ENCODE results near the gene ISCA2. TPM values are rescaled to one million over a fixed set of nuclear protein-coding genes. Genes with fewer than 3 reads are reported as not detected.

Gene ISCA2
- total and polyA plus RNA-seq, 3 experiments from 2014 or later: 26.7 to 77.8 (median 28.6) TPM

GRCh38 chr14:74488786-74489397 is 4.7 kb upstream of the ISCA2 start:
- CTCF ChIA-PET: no interaction called here
- Mint-ChIP-seq H3K27me3 (peaks cover 0 to 2% of the 10 kb centered on the region in 2 donors), H3K36me3 (peaks cover 4 to 23% (median 5%) of the 10 kb centered on the region in 3 donors)

GRCh38 chr14:74490486-74490885 is 3.1 kb upstream of the ISCA2 start:
- ChIA-PET CTCF (no interaction called here), POLR2A (no interaction called here)
- no peaks in the 10 kb centered on the region for H3K27me3 ChIP-seq (ENCODE audit: insufficient read depth, low read length, poor library complexity, severe bottlenecking)
- Mint-ChIP-seq H3K9me3 (no peaks in the 10 kb centered on the region), H3K4me1 (peaks cover 18 to 20% (median 20%) of the 10 kb centered on the region in 3 donors), H3K4me3 (no peak overlapping the region), H3K27me3 (no peaks in the 10 kb centered on the region), H3K36me3 (peaks cover 0 to 17% (median 2%) of the 10 kb centered on the region in 3 donors), H3K27ac (no peak overlapping the region)
- no peaks in the 10 kb centered on the region for H3K36me3 ChIP-seq (ENCODE audit: insufficient read depth, low read length)
- no peak overlapping the region for H3K27ac ChIP-seq (ENCODE audit: low read depth, low read length)
- H3K4me3 ChIP-seq (ENCODE audit: low read length): no peak overlapping the region
- peaks cover 26% of the 10 kb centered on the region for H3K4me1 ChIP-seq (ENCODE audit: insufficient read depth, low read length)
- DNase-seq: no peak
- no peaks in the 10 kb centered on the region for H3K9me3 ChIP-seq (ENCODE audit: low read length)

More at GRCh38 chr14:74488786-74489397, 4.7 kb upstream of the ISCA2 start:
- no peak overlapping the region for H3K4me3 ChIP-seq (ENCODE audit: low read length)
- DNase-seq: no peak
- no peaks in the 10 kb centered on the region for H3K27me3 ChIP-seq (ENCODE audit: insufficient read depth, low read length, poor library complexity, severe bottlenecking)
- H3K4me1 ChIP-seq (ENCODE audit: insufficient read depth, low read length): peaks cover 10% of the 10 kb centered on the region
- H3K4me3 Mint-ChIP-seq: peak overlapping the region in 1 of 7 donors; percentile 32
- POLR2A ChIA-PET: no interaction called here
- no peak overlapping the region for H3K27ac ChIP-seq (ENCODE audit: low read depth, low read length)
- H3K36me3 ChIP-seq (ENCODE audit: insufficient read depth, low read length): peaks cover 4% of the 10 kb centered on the region
- H3K4me1 Mint-ChIP-seq: peaks cover 5% of the 10 kb centered on the region in 3 donors
- H3K9me3 ChIP-seq (ENCODE audit: low read length): no peaks in the 10 kb centered on the region
- no peaks in the 10 kb centered on the region for H3K9me3 Mint-ChIP-seq
- no peak overlapping the region for H3K27ac Mint-ChIP-seq

- Histone ChIP-seq H3K4me1 (ENCODE audit: insufficient read depth, low read length) (peaks cover 30% of the 10 kb centered on the region), H3K9me3 (ENCODE audit: low read length) (no peaks in the 10 kb centered on the region), H3K27me3 (ENCODE audit: insufficient read depth, low read length, poor library complexity, severe bottlenecking) (no peaks in the 10 kb centered on the region), H3K36me3 (ENCODE audit: insufficient read depth, low read length) (no peaks in the 10 kb centered on the region), H3K4me3 (ENCODE audit: low read length) (peak overlapping the region; percentile 57), H3K27ac (ENCODE audit: low read depth, low read length) (peak overlapping the region; percentile 60)
- no peak overlapping the region for H3K27ac Mint-ChIP-seq
- no peak overlapping the region for H3K4me3 Mint-ChIP-seq
- H3K9me3 Mint-ChIP-seq: no peaks in the 10 kb centered on the region
- H3K27me3 Mint-ChIP-seq: no peaks in the 10 kb centered on the region
- peak in 1 of 5 donors; percentile 9 for DNase-seq
- CTCF ChIA-PET: interaction anchor here (1.3 to 2.3 kb wide), 2 partner anchors 120 to 129 kb away, joined by 3 to 7 read pairs; partner anchors contain the start of gene LTBP2
- POLR2A ChIA-PET: no interaction called here
- peaks cover 0 to 20% (median 4%) of the 10 kb centered on the region in 3 donors for H3K36me3 Mint-ChIP-seq
- peaks cover 18 to 22% (median 21%) of the 10 kb centered on the region in 3 donors for H3K4me1 Mint-ChIP-seq
Observed at GRCh38 chr14:74491956-74492775, 1.4 kb upstream of the ISCA2 start.

- Histone ChIP-seq H3K27ac (ENCODE audit: low read depth, low read length) (peak within 1 kb of the TSS; percentile 83), H3K27me3 (ENCODE audit: insufficient read depth, low read length, poor library complexity, severe bottlenecking) (no peaks in the 10 kb centered on the region), H3K4me1 (ENCODE audit: insufficient read depth, low read length) (peaks cover 30% of the 10 kb centered on the region), H3K36me3 (ENCODE audit: insufficient read depth, low read length) (no peaks in the 10 kb centered on the region), H3K4me3 (ENCODE audit: low read length) (peak within 1 kb of the TSS; percentile 96), H3K9me3 (ENCODE audit: low read length) (no peaks in the 10 kb centered on the region)
- Mint-ChIP-seq H3K27ac (peak within 1 kb of the TSS in 7 of 8 donors; percentile 75 to 97 (median 94)), H3K36me3 (peaks cover 0 to 20% (median 6%) of the 10 kb centered on the region in 3 donors), H3K4me1 (peaks cover 18 to 27% (median 21%) of the 10 kb centered on the region in 3 donors), H3K9me3 (no peaks in the 10 kb centered on the region), H3K4me3 (peak within 1 kb of the TSS in 1 of 7 donors; percentile 94), H3K27me3 (no peaks in the 10 kb centered on the region)
- CTCF ChIA-PET: interaction anchor here (0.8 to 2.3 kb wide), 3 partner anchors 116 to 130 kb away, joined by 3 to 7 read pairs (median 3); partner anchors contain the start of gene LTBP2
- DNase-seq: peak in 1 of 5 donors; percentile 23
- POLR2A ChIA-PET: interaction anchor here (1.0 kb wide), 1 partner anchor 92 kb away, joined by 4 read pairs; no protein-coding TSS in a partner anchor
Observed at GRCh38 chr14:74492776-74493342, 706 bp upstream of the ISCA2 start, which contains the start of gene NPC2. Gene NPC2 (minus strand): TSS chr14:74493305. CDS start chr14:74493274, 31 bp downstream.

GRCh38 chr14:74495356-74495755 is 1.8 kb downstream of the ISCA2 start:
- Mint-ChIP-seq H3K4me3 (peak overlapping the region in 2 of 7 donors; percentile 48 to 94), H3K36me3 (peaks cover 0 to 22% (median 8%) of the 10 kb centered on the region in 3 donors), H3K9me3 (no peaks in the 10 kb centered on the region), H3K4me1 (peaks cover 16 to 25% (median 18%) of the 10 kb centered on the region in 3 donors), H3K27ac (peak overlapping the region in 5 of 8 donors; percentile 30 to 94 (median 85)), H3K27me3 (no peaks in the 10 kb centered on the region)
- H3K4me3 ChIP-seq (ENCODE audit: low read length): no peak overlapping the region
- peaks cover 30% of the 10 kb centered on the region for H3K4me1 ChIP-seq (ENCODE audit: insufficient read depth, low read length)
- POLR2A ChIA-PET: interaction anchor here (0.6 kb wide), 1 partner anchor 166 kb away, joined by 3 read pairs; no protein-coding TSS in a partner anchor
- CTCF ChIA-PET: no interaction called here
- H3K27ac ChIP-seq (ENCODE audit: low read depth, low read length): no peak overlapping the region
- no peaks in the 10 kb centered on the region for H3K36me3 ChIP-seq (ENCODE audit: insufficient read depth, low read length)
- H3K9me3 ChIP-seq (ENCODE audit: low read length): no peaks in the 10 kb centered on the region
- DNase-seq: no peak
- no peaks in the 10 kb centered on the region for H3K27me3 ChIP-seq (ENCODE audit: insufficient read depth, low read length, poor library complexity, severe bottlenecking)

- peaks cover 4% of the 10 kb centered on the region for H3K4me1 ChIP-seq (ENCODE audit: insufficient read depth, low read length)
- Mint-ChIP-seq H3K36me3 (peaks cover 0 to 14% (median 8%) of the 10 kb centered on the region in 3 donors), H3K4me1 (peaks cover 0 to 6% (median under 1%) of the 10 kb centered on the region in 3 donors), H3K9me3 (no peaks in the 10 kb centered on the region), H3K27me3 (no peaks in the 10 kb centered on the region), H3K4me3 (no peak overlapping the region), H3K27ac (peak overlapping the region in 1 of 8 donors; percentile 87)
- H3K27me3 ChIP-seq (ENCODE audit: insufficient read depth, low read length, poor library complexity, severe bottlenecking): no peaks in the 10 kb centered on the region
- CTCF ChIA-PET: no interaction called here
- no peak for DNase-seq
- no peaks in the 10 kb centered on the region for H3K36me3 ChIP-seq (ENCODE audit: insufficient read depth, low read length)
- no peak overlapping the region for H3K27ac ChIP-seq (ENCODE audit: low read depth, low read length)
- H3K4me3 ChIP-seq (ENCODE audit: low read length): no peak overlapping the region
- POLR2A ChIA-PET: no interaction called here
- H3K9me3 ChIP-seq (ENCODE audit: low read length): no peaks in the 10 kb centered on the region
Observed at GRCh38 chr14:74500417-74501134, 7.0 kb downstream of the ISCA2 start.

- POLR2A ChIA-PET: no interaction called here
- Histone ChIP-seq H3K36me3 (ENCODE audit: insufficient read depth, low read length) (no peaks in the 10 kb centered on the region), H3K27ac (ENCODE audit: low read depth, low read length) (no peak overlapping the region), H3K4me3 (ENCODE audit: low read length) (no peak overlapping the region), H3K9me3 (ENCODE audit: low read length) (no peaks in the 10 kb centered on the region), H3K4me1 (ENCODE audit: insufficient read depth, low read length) (no peaks in the 10 kb centered on the region), H3K27me3 (ENCODE audit: insufficient read depth, low read length, poor library complexity, severe bottlenecking) (no peaks in the 10 kb centered on the region)
- no peak overlapping the region for H3K27ac Mint-ChIP-seq
- no peak for DNase-seq
- no peaks in the 10 kb centered on the region for H3K27me3 Mint-ChIP-seq
- CTCF ChIA-PET: no interaction called here
- H3K9me3 Mint-ChIP-seq: no peaks in the 10 kb centered on the region
- H3K36me3 Mint-ChIP-seq: peaks cover 0 to 11% (median 8%) of the 10 kb centered on the region in 3 donors
- H3K4me1 Mint-ChIP-seq: peaks cover 0 to 4% (median 0%) of the 10 kb centered on the region in 3 donors
- H3K4me3 Mint-ChIP-seq: no peak overlapping the region
Observed at GRCh38 chr14:74501135-74501614, 7.6 kb downstream of the ISCA2 start.

Data from CD8-positive, alpha-beta memory T cell (primary cell).